Measurements from ENCODE around the gene TOB2.

DNA sequence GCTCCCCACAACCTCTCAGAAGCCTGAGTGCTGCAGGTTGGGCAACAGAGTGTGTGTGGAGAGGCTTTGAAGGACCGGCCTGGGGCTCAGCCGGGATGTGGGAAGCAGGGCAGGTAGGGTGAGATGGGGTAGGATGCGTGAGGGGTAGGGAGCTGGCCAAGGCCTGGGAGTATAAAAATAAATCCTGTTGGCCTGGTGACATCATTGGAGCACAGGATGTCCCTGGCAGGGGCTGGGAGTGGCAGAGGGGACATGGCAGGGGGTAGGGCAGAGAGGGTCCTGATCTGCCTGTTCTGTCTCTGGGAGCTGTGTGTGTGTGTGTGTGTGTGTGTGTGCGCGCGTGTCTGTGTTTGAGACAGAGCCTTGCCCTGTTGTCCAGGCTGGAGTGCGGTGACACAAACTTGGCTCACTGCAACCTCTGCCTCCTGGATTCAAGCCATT, 36.3 kb downstream of the TOB2 start:
- TF ChIP-seq ZBTB11 (tag by site-specific recombination; conservative IDR thresholded peaks at IDR 0.05; ENCODE audit: low read depth), result no peak
- TF ChIP-seq ZBTB20 (tag by site-specific recombination; IDR thresholded peaks at IDR 0.05), result no peak
- TF ChIP-seq, protein P1, sequence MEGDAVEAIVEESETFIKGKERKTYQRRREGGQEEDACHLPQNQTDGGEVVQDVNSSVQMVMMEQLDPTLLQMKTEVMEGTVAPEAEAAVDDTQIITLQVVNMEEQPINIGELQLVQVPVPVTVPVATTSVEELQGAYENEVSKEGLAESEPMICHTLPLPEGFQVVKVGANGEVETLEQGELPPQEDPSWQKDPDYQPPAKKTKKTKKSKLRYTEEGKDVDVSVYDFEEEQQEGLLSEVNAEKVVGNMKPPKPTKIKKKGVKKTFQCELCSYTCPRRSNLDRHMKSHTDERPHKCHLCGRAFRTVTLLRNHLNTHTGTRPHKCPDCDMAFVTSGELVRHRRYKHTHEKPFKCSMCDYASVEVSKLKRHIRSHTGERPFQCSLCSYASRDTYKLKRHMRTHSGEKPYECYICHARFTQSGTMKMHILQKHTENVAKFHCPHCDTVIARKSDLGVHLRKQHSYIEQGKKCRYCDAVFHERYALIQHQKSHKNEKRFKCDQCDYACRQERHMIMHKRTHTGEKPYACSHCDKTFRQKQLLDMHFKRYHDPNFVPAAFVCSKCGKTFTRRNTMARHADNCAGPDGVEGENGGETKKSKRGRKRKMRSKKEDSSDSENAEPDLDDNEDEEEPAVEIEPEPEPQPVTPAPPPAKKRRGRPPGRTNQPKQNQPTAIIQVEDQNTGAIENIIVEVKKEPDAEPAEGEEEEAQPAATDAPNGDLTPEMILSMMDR (tag by site-specific recombination; IDR thresholded peaks at IDR 0.05), result no peak
- TF ChIP-seq ZNF274 (IDR thresholded peaks at IDR 0.05; ENCODE audit: low read length), result no peak
- no peak for TF ChIP-seq ZNF274 (tag by site-specific recombination; IDR thresholded peaks at IDR 0.05; ENCODE audit: borderline replicate concordance)
- TF ChIP-seq ZNF311 (tag by site-specific recombination; IDR thresholded peaks at IDR 0.05; ENCODE audit: borderline replicate concordance), result no peak
- no peak for TF ChIP-seq ZNF596 (tag by site-specific recombination; IDR thresholded peaks at IDR 0.05)
- no peak for TF ChIP-seq ZNF24 (tag by site-specific recombination; IDR thresholded peaks at IDR 0.05)
- TF ChIP-seq ZNF785 (tag by site-specific recombination; IDR thresholded peaks at IDR 0.05), result no peak
- TF ChIP-seq ZNF133 (tag by site-specific recombination; IDR thresholded peaks at IDR 0.05), result no peak
- no peak for TF ChIP-seq YY1 (tag by site-specific recombination; IDR thresholded peaks at IDR 0.05)
- no peak for TF ChIP-seq MYNN (tag by site-specific recombination; IDR thresholded peaks at IDR 0.05; ENCODE audit: borderline replicate concordance)
- TF ChIP-seq, protein P2, sequence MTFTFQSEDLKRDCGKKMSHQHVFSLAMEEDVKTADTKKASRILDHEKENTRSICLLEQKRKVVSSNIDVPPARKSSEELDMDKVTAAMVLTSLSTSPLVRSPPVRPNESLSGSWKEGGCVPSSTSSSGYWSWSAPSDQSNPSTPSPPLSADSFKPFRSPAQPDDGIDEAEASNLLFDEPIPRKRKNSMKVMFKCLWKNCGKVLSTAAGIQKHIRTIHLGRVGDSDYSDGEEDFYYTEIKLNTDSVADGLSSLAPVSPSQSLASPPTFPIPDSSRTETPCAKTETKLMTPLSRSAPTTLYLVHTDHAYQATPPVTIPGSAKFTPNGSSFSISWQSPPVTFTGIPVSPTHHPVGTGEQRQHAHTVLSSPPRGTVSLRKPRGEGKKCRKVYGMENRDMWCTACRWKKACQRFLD (tag by site-specific recombination; IDR thresholded peaks at IDR 0.05), result no peak
